GM12874 (cell line): Measurements from ENCODE around the gene PHLDA3.

Experiments
- TF ChIP-seq, protein P1 (sequence below): IDR thresholded peaks from 2 replicates; pipeline ENCODE4 v1.5.1; 2011; ENCODE audit warnings: low read depth, mild to moderate bottlenecking, control low read depth, low read length, moderate library complexity; ENCODE audit not compliant: insufficient read depth

The PHLDA3 gene

DNA sequence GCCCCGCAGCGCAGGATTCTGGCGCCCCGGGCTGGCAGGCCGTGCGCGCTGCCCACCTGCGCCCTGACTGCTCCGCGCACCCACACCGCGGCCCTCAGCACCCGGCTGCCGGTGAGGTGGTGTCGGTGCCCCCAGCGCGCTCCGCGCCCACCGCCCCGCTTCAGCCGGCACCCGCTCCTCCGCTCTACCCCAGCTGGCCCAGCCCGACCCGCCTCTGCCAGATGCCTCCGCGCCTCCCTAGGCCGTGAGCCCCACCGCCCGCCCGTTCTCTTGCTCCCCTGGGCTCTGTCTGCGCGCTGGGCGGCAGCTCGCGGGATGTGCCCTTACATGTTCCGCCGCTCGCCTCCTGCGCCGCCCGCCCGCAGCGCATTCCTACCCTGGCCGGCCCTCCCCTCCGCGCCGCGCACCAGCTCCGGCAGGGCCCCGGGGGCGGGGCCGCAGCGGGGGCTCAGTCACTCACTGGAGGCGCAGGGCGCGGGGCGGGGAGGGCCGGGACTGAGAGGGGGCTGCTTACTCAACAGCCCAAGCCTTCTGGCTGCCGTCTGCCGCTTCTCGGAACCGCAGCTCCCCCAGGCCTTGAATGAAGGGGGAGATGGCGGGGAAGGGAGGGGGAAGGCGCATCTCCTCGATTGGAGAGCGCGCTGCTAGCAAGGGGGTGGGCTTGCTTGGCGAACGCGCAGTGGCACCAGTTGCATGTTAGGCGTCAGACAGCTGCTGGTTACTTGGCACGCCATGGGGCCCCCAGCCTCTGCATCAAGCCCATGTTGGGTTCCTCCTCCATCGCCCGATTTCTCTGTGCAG is at the start of gene PHLDA3:
TSS of gene PHLDA3 (minus strand) at position 345 of the 801 bp plus-strand sequence. CDS start 402 bp downstream, outside the sequence.
- TF ChIP-seq, protein P1, sequence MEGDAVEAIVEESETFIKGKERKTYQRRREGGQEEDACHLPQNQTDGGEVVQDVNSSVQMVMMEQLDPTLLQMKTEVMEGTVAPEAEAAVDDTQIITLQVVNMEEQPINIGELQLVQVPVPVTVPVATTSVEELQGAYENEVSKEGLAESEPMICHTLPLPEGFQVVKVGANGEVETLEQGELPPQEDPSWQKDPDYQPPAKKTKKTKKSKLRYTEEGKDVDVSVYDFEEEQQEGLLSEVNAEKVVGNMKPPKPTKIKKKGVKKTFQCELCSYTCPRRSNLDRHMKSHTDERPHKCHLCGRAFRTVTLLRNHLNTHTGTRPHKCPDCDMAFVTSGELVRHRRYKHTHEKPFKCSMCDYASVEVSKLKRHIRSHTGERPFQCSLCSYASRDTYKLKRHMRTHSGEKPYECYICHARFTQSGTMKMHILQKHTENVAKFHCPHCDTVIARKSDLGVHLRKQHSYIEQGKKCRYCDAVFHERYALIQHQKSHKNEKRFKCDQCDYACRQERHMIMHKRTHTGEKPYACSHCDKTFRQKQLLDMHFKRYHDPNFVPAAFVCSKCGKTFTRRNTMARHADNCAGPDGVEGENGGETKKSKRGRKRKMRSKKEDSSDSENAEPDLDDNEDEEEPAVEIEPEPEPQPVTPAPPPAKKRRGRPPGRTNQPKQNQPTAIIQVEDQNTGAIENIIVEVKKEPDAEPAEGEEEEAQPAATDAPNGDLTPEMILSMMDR, result no peak

DNA sequence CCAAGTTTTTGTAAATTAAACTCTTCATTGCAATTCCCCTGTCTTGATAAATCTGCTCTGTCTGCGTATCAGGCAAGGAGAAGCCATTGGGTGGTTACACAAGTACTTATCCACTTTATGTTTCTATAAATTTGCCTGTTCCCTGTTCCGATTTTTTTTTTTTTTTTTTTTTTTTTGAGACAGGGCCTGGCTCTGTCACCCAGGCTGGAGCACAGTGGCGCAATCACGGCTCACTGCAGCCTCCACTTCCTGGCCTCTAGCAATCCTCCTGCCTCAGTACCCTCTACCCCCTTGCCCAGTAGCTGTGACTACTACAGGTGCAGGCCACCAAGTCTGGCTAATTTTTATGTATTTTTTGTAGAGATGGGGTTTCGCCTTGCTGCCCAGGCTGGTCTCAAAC is 49.1 kb upstream of the PHLDA3 start:
- TF ChIP-seq, protein P1, result no peak

DNA sequence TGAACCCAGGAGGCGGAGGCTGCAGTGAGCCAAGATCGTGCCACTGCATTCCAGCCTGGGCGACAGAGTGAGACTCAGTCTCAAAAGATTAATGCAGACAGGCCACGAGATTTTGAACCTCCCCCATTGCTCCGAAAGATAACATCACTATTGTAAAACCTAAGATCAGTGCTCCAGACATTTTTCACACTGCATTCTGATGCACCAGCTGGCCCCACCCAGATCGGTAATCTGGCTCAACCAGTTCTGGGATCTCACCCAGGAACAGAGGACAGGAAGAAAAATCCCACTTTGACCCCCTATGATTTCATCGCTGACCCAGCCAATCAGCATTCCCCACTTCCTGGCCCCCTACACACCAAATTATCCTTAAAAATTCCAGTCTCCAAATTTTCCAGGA is 48.6 kb upstream of the PHLDA3 start:
- TF ChIP-seq, protein P1, result no peak

DNA sequence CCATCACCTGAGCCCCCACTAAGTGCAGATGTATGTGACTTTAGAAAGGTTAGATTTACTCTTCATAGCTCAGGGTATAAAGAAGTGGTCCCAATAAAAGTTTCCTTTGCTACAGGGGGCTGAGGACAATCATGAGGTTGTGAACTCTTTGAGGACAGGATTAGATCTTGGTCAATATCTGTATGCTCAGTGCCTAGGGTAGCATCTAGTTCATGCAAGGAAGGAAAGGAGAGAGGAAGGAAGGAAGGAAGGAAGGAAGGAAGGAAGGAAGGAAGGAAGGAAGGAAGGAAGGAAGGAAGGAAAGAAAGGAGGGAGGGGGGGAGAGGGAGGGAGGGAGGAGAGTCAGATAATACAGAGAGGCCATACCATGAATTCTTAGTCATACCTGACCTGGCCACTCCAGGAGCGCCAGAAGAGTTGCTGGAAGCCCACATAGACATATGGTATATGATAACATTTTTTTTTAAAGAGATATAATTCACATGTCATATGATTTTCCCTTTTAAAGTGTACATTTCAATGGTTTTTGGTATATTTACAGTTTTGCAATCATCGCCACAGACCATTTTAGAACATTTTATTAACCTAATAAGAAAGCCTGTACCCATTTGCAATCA is 47.6 kb upstream of the PHLDA3 start:
- TF ChIP-seq, protein P1, result no peak

DNA sequence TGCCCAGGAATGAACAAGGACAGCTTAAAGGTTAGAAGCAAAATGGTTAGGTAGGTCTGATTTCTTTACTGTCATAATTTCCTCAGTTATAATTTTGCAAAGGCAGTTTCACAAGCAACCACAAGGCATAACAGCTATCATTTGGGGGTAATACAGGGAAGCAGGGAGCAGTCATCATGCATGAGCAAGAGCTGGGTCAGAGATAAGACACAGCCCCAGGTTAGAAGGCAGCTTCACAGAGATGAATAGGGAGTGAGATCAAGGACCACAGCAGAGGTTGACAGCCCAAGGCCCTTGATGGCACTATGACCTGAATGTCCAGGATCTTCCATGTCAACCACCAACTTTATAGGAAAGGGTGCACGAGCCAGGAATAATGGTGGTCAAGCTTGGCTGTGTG is 46.9 kb upstream of the PHLDA3 start:
- TF ChIP-seq, protein P1, result no peak

DNA sequence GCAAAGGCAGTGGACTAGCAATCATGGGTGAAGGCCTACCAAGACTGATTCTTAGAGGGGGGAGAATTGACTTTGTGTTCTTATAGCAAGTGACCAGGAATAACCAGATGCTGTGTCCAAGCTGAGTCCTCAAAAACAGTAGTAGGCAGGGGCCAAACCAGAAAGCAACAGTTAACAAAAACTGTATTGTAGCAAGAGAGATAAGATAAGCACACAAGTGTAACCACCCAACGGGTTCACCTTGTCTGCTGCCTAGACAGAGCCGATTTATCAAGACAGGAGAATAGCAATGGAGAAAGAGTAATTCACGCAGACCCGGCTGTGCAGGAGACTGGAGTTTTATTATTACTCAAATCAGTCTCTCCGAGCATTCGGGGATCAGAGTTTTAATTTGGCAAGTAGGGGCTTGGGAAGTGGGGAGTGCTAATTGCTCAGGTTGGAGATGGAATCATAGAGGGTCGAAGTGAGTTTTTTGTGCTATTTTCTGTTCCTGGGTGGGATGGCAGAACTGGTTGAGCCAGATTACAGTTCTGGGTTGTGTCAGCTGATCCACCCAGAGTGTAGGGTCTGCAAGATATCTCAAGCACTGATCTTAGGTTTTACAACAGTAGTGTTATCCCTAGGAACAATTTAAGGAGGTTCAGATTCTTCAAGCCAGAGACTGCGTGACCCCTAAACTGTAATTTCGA is 46.2 kb upstream of the PHLDA3 start:
- TF ChIP-seq, protein P1, result no peak

DNA sequence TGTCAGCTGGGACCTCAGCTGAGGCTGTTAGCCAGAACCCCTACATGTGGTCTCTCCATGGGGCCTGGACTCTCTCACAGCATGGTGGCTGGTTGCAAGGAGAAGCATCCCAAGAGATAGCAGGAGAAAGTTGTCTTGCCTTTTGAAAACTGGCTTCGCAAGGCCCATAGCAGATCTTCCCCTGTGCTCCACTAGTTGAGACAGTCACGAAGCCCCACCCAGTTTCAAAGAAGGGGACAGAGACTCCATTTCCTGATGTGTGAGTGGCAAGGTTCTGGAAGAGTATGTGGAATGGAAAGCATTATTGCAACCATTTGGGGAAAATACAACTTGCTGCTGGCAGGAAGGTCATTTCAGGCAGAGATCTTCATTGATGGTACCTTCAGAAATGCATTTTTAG is 45.5 kb upstream of the PHLDA3 start:
- TF ChIP-seq, protein P1, result no peak
